ENCODE data around the gene PTCSC3. TPM values are rescaled to one million over a fixed set of nuclear protein-coding genes. Genes with fewer than 3 reads are reported as not detected.

The PTCSC3 gene
- total RNA-seq, 1 experiment from 2014 or later: not detected

DNA sequence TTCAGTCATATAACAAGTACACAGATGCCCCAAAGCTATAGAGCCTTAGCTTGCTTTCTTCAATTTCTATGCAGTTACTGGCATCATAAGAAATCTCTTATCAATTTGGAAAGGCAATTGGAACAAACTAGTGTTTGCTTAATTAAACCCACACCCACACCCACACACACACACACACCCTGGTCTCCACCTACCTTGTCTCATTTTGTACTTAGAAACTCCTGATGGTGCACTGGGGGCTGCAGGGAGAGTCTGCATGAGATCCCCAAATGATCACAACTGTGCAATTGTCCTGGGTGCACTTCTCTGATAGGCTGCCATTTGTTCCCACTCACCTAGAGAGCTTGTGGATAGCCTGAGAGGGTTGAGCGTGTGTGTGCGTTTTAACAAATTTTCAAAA lies 40.5 kb upstream of the PTCSC3 start:
- CTCF ChIA-PET: no interaction called here
- in situ Hi-C loops (cut with HindIII; ENCODE audit: low pct_unique_long_range_greater_than_20kb, low sequenced_read_pairs): no loop called here
- Histone ChIP-seq H3K4me1 (ENCODE audit: control insufficient read depth, insufficient read depth, low read length) (no peaks in the 10 kb centered on the region), H3K27ac (ENCODE audit: low read length) (no peak overlapping the region), H3K27me3 (ENCODE audit: control insufficient read depth, insufficient read depth, low read length) (peaks cover 12% of the 10 kb centered on the region), H3K9me3 (ENCODE audit: control insufficient read depth, insufficient read depth, low read depth, low read length) (no peaks in the 10 kb centered on the region), H3K36me3 (ENCODE audit: control insufficient read depth, insufficient read depth, low read length) (no peaks in the 10 kb centered on the region), H3K4me3 (ENCODE audit: low read depth in 2 of 2, low read length in 2 of 2) (no peak overlapping the region)
- intact Hi-C loops (cut with micrococcal nuclease; ENCODE audit: unreplicated experiment): no loop called here
- DNase-seq (ENCODE audit: low read depth, low spot score) (no peak), ATAC-seq (no peak)
- TF ChIP-seq POLR2AphosphoS5 (IDR thresholded peaks at IDR 0.05; ENCODE audit: low read depth, low read length): no peak
- TF ChIP-seq TCF7L2 (IDR thresholded peaks at IDR 0.05; ENCODE audit: low read depth, low read length): no peak
- TF ChIP-seq, protein P1, sequence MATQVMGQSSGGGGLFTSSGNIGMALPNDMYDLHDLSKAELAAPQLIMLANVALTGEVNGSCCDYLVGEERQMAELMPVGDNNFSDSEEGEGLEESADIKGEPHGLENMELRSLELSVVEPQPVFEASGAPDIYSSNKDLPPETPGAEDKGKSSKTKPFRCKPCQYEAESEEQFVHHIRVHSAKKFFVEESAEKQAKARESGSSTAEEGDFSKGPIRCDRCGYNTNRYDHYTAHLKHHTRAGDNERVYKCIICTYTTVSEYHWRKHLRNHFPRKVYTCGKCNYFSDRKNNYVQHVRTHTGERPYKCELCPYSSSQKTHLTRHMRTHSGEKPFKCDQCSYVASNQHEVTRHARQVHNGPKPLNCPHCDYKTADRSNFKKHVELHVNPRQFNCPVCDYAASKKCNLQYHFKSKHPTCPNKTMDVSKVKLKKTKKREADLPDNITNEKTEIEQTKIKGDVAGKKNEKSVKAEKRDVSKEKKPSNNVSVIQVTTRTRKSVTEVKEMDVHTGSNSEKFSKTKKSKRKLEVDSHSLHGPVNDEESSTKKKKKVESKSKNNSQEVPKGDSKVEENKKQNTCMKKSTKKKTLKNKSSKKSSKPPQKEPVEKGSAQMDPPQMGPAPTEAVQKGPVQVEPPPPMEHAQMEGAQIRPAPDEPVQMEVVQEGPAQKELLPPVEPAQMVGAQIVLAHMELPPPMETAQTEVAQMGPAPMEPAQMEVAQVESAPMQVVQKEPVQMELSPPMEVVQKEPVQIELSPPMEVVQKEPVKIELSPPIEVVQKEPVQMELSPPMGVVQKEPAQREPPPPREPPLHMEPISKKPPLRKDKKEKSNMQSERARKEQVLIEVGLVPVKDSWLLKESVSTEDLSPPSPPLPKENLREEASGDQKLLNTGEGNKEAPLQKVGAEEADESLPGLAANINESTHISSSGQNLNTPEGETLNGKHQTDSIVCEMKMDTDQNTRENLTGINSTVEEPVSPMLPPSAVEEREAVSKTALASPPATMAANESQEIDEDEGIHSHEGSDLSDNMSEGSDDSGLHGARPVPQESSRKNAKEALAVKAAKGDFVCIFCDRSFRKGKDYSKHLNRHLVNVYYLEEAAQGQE (IDR thresholded peaks at IDR 0.05; ENCODE audit: insufficient read depth in 1 of 2, low read depth in 2 of 2, low read length in 1 of 2): no peak
- TF ChIP-seq CTCF (IDR thresholded peaks at IDR 0.05): no peak
- TF ChIP-seq SIN3A (IDR thresholded peaks at IDR 0.05; ENCODE audit: borderline replicate concordance, insufficient read depth, low read depth, low read length): no peak
- POLR2A ChIA-PET: no interaction called here
- BruUV-seq (replicated peaks): no TSS peak

GRCh38 chr14:36215217-36215598 lies 38.7 kb upstream of the PTCSC3 start:
- H3K27me3 ChIP-seq (ENCODE audit: control insufficient read depth, insufficient read depth, low read length): peaks cover 12% of the 10 kb centered on the region
- intact Hi-C loops (cut with micrococcal nuclease; ENCODE audit: unreplicated experiment): no loop called here
- no peak for ATAC-seq
- in situ Hi-C loops (cut with HindIII; ENCODE audit: low pct_unique_long_range_greater_than_20kb, low sequenced_read_pairs): no loop called here
- ChIA-PET CTCF (no interaction called here), POLR2A (interaction anchor here (0.6 kb wide), 1 partner anchor 144 kb away, joined by 6 read pairs; no protein-coding TSS in a partner anchor)
- H3K27ac ChIP-seq (ENCODE audit: low read length): no peak overlapping the region
- H3K4me3 ChIP-seq (ENCODE audit: low read depth in 2 of 2, low read length in 2 of 2): no peak overlapping the region
- DNase-seq (ENCODE audit: low read depth, low spot score): no peak
- TF ChIP-seq SIN3A (IDR thresholded peaks at IDR 0.05; ENCODE audit: borderline replicate concordance, insufficient read depth, low read depth, low read length) (no peak), TCF7L2 (IDR thresholded peaks at IDR 0.05; ENCODE audit: low read depth, low read length) (no peak), POLR2AphosphoS5 (IDR thresholded peaks at IDR 0.05; ENCODE audit: low read depth, low read length) (no peak), CTCF (IDR thresholded peaks at IDR 0.05) (no peak)
- H3K36me3 ChIP-seq (ENCODE audit: control insufficient read depth, insufficient read depth, low read length): no peaks in the 10 kb centered on the region
- H3K9me3 ChIP-seq (ENCODE audit: control insufficient read depth, insufficient read depth, low read depth, low read length): no peaks in the 10 kb centered on the region
- BruUV-seq (replicated peaks): no TSS peak
- H3K4me1 ChIP-seq (ENCODE audit: control insufficient read depth, insufficient read depth, low read length): no peaks in the 10 kb centered on the region

All from Panc1 (cell line).